GM19395 (cell line): ENCODE measurements around the gene COA3.

Source experiments
- ATAC-seq: cut with Tn5 transposase; IDR thresholded peaks from one replicate; pipeline ENCODE4 v1.9.1; 2021; ENCODE audit warnings: mild to moderate bottlenecking, moderate library complexity; ENCODE audit not compliant: unreplicated experiment

Gene COA3, protein sequence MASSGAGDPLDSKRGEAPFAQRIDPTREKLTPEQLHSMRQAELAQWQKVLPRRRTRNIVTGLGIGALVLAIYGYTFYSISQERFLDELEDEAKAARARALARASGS

GRCh38 chr17:42798383-42799380 lies at the start of gene COA3, which contains the start of gene CNTD1:
Gene COA3, minus strand, starts transcription at chr17:42798704. Its CDS starts 23 bp downstream, at chr17:42798681.
Gene CNTD1, plus strand, starts transcription at chr17:42798861. Its CDS starts 207 bp downstream, at chr17:42799068.
- ATAC-seq: peak; percentile 62

DNA sequence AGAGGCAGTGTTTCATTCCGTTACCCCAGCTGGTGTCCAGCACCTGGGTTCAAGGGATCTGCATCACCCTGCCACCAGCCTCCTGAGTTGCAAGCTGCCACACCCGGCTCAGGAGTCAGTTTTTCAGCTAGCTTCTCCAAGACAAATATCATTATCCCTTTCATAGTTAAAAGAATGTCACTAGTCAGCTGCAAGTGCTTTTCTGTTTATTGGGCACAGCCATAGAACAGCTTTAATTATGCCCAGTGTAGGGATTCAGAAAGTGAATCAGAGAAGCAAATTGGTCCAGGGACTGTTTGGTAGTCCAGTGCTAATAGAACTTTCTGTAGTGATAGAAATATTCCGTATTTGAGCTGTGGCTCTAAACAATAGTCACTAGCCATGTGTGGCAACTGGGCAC lies 49.6 kb upstream of the COA3 start:
- no peak for ATAC-seq

GRCh38 chr17:42846594-42847280 lies 48.2 kb upstream of the COA3 start:
- ATAC-seq: no peak

DNA sequence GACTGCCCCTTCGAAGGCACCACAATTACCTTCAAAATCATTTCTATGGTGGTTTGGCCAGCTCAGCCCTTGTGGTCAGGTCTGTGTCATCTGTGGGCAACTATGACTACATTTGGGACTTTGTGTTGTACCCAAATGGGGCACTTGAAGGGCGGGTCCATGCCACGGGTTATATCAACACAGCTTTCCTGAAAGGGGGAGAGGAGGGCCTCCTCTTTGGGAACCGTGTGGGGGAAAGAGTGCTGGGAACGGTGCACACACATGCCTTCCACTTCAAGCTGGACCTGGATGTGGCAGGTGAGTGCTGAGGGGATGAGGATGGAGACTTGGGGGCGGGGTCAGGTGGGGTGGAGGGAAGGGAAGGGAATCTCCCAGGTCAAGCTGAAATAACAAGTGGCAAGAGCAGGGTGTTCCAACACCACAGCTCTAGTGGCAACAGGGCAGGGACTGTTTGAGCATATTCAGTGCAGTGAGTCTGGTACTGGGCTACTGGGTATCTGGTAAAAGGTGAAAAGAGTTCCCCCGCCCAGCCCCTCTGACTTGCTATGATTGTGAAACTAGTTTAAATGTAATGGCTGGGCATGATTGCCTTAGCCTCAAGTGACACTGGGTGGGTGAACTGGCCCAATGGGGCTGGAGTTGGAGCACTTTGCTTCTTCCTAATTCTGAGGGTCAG lies 47.6 kb upstream of the COA3 start:
- no peak for ATAC-seq

- no peak for ATAC-seq
Observed at GRCh38 chr17:42845556-42845917, 47.0 kb upstream of the COA3 start.

DNA sequence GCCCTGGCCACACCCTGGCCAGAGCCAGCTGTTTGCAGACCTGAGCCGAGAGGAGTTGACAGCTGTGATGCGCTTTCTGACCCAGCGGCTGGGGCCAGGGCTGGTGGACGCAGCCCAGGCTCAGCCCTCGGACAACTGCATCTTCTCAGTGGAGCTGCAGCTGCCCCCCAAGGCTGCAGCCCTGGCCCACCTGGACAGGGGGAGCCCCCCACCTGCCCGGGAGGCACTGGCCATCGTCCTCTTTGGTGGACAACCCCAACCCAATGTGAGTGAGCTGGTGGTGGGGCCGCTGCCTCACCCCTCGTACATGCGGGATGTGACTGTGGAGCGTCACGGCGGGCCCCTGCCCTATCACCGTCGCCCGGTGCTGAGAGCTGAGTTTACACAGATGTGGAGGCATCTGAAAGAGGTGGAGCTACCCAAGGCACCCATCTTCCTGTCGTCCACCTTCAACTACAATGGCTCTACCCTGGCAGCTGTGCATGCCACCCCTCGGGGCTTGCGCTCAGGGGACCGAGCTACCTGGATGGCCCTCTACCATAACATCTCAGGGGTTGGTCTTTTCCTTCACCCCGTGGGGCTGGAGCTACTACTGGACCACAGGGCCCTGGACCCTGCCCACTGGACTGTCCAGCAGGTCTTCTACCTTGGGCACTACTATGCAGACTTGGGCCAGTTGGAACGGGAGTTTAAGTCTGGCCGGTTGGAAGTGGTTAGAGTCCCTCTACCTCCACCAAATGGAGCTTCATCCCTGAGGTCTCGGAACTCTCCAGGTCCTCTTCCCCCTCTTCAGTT lies 46.5 kb upstream of the COA3 start:
- ATAC-seq: no peak

DNA sequence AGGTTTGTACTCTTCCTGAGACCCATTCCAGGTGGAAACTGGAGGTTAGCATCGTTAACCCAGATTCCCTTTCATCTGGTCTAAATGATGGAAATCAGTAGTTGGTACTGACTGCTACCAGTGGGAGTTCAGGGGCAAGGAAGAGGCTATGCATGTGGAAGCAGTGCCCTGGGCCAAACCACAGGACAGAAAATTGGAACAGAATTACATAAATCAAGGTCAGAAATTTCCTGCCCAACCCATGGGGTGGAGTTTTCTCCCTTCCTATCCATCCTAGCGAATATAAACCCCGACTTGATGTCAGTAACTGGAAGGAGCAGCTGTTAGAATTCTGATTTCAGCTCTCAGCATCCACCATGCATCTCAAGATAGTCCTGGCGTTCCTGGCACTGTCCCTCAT lies 45.8 kb upstream of the COA3 start, which contains the start of gene AOC2:
TSS of gene AOC2 (plus strand) at position 310 of the 400 bp plus-strand sequence. CDS start at position 357, 47 bp downstream.
- ATAC-seq: no peak

DNA sequence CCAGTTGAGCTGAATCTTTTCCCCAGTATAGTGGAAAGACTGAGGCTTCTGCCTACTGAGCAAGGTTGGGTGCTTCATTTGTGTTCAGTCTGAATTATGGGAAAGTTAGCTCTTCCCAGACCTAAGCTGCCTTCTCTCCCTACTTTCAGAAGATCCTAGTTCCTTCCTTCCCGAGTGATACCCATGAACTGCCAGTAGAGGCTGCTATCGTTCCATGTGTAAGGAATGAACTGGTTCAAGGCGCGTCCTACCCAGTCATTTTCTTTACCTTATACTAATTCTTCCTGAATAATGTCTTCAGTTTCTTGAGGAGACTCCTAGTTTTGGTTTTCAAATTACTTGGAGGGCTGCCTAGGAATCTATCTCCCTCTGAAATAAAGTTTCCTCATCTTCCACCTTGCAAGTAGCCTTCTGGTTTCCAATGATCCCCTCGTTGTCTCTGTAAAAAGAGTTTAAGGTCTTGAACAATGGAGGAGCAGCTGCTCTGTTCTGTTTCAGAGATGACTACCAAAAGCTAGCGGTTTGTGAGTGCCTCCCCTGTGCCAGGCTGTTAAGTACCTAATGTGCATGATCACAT lies 44.9 kb upstream of the COA3 start:
- ATAC-seq: no peak

DNA sequence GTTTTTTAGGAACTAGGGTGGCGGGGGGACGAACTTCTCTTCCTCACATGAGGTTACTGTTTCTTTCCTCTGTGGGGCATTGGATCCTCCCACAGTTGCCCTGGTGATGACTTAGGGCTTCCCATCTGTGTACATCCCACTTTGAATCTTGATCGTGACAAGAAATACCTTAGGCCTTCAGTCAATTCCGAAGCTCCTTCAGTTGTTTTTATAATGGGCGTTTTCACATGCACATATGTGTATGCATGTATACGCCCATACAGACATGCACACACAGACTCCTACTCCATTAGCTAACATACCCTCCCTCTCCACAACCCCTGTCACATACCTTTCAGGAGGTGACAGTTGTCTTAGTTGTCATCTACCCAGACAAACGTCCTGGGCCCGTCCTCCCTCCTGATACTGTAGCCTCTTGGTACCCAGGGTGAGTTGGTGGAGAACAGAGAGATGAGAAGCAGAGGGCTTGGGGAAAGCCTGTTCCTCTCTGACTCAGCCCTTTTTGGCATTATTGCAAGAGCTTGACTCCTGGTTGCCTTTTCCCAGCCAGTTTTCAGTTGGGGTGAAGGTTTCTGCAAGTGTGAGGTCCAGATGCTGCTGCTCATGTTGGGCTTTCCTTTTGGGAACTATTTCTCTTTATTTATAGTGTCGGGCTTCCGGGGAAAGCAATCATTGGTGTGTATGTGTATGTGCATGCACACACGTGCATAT lies 43.6 kb upstream of the COA3 start:
- no peak for ATAC-seq

DNA sequence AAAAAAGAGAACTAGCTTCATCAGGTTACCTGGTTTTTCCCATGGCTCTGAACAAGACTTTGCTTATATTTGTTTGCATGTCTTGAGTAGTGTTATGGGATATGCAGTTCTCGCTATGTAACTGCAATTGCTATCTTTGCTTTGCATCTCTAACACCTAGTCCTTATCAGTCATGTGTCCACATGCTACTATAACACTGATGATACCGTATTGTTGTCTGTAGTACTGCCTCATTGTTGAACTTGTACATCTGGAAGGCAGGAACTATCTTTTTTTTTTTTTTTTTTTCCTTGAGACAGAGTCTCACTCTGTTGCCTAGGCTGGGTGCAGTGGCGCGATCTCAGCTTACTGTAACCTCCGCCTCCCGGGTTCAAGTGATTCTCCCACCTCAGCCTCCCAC lies 37.2 kb upstream of the COA3 start:
- no peak for ATAC-seq

- peak; percentile 11 for ATAC-seq
Observed at GRCh38 chr17:42833767-42834422, 35.4 kb upstream of the COA3 start.

DNA sequence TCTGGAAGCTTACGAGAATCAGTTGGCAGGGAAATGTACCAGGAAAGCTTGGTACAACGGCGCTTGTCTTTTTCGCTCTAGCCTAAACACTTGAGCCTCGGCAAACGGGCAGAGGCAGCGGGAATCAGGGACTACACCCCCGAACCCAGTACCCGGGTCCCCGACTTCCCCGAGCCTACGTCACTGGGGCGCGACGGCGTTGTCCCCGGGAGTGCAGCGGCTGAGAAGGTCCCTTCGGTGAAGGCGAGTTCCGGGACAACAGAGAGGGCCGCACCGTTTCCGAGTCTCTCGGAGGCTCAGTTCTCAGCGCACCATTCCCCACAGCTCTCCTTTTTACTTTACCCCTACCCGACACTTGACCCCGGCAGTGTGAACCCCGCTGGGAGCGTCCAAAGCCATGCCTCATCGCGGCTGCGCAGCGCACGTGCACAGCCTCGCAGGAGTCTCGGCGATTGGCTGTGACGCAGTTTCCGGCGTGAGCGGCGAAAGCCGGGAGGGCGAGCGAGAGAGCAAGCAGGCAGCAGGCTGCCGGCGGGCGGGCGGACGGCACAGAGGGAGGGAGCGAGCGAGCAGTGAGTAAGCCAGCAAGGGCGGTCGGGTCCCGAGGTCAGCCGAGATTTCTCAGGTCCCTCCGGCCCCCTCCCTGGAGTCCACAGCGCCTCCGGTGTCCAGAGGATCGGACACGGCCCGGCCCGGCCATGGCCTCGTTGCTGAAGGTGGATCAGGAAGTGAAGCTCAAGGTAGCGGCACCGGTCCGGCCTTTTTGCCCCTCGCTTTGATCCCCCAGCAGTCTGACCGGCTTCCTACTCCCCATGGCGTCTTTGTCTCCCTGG lies 34.6 kb upstream of the COA3 start, which contains the start of gene PSME3:
TSS of gene PSME3 (plus strand) at position 464 of the 833 bp plus-strand sequence. CDS start at position 699, 235 bp downstream.
- peak; percentile 87 for ATAC-seq

DNA sequence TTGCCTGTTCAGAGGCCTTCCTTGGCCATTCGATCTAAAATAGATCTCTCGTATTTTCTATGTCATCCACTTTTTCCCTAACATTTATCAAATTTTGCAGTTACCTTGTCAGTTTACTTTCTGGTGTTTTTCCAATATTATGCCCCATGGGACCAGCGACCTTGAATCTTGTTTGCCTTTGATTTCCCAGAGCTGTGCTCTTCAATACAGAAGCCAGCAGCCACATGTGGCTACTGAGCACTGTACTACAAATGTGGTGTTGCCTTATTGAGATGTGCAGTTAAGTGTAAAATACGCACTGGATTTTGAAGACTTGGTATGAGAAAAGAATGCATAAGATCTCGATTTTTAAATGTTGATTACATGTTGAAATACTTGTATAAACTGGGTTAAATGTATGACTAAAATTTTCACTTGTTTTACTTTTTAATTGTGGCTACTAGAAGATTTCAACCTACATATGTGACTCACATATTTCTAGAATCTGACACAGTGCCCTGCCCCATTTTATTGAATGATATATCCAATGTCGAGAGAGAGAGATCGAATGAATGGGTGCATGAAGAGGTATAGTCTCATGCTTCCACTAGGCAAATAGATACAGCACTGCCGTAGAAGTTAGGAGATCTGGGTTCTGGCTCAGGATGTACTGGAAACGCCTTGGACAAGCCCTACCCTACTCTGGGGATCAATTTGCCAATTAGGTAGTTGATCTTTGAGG lies 33.9 kb upstream of the COA3 start:
- ATAC-seq: peak; percentile 16

- ATAC-seq: no peak
Observed at GRCh38 chr17:42830971-42831370, 32.5 kb upstream of the COA3 start.

DNA sequence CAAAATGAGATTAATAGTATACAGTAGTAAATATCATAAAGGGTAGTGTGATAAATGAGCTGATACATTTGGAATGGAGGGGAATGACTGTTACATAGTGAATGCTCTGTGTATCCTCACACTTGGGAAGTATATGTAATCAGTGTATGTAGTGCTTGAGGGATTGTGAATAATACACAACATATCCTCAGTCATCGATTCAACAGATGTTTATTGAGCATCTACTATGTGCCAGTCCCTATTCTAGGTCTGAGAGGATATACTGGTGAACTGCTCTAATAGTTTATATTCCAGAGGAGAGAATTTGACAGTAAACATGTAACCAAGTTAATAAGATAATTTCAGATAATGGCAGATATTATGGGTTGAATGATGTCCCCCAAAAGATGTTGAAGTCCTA lies 29.0 kb upstream of the COA3 start:
- ATAC-seq: no peak

DNA sequence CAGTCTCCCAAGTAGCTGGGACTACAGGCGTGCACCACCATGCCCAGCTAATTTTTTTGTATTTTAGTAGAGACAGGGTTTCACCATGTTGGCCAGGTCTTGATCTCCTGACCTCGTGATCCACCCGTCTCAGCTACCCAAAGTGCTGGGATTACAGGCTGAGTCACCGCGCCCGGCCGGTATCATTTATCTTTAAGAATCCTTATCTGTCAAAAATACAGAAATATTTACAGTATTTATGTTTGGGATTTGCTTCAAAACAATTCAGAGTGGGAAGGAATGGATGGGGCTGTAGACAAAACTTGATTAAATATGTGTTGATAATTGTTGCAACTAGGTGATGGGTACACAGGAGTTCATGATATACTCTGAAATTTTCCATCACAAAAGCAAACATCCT lies 22.7 kb upstream of the COA3 start:
- no peak for ATAC-seq

DNA sequence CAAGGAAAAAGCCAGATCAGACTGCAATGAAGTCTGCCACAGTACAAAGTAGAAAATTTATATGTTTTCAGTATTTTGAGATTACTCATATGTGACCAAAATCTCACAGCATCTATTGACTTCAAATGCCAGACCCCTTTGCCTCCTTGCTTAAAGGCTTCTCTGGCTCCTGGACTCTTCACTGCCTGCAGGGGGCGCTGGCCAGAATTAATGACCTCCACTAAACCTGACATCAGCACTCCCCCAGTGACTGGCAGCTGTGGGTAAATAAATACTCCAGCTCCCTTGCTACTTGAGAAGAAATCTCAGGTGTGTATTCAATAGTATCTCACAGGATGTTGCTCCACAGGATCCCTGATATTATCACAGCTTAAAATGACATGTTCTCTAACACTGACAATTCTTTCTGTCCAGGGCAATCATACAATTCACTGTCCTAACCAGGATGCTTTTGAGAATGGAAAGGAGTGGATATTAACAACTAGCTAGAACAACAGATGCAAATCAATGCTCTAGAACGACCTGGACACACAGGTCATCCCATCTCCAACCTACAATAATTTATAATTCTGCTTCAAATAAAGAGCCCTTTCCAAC lies 21.5 kb upstream of the COA3 start:
- no peak for ATAC-seq
